SK-N-SH treated with all-trans-retinoic acid at 6 μM for 48 hours (cell line): ENCODE results near the gene PDZD4.

ENCODE experiments used
- ATAC-seq: fragments of 200-7000 bp; cut with Tn5 transposase; 3 replicates; pipeline ENCODE4 v1.9.1; 2020; ENCODE audit warnings: mild to moderate bottlenecking, moderate library complexity
- ARNTL ChIP-seq: fragments of 450-650 bp; formaldehyde crosslinking; IDR thresholded peaks from 2 replicates; pipeline ENCODE4 v1.5.0; 2020; ENCODE audit warnings: low read depth, mild to moderate bottlenecking, moderate library complexity, borderline replicate concordance
- BACH2 ChIP-seq: fragments of 250-450 bp; sonication (Bioruptor Pico); IDR thresholded peaks from 2 replicates; pipeline ENCODE4 v1.9.0; 2021; ENCODE audit warnings: mild to moderate bottlenecking, borderline replicate concordance
- CREB5 ChIP-seq: fragments of 250-450 bp; sonication (Bioruptor Pico); IDR thresholded peaks from 2 replicates; pipeline ENCODE4 v1.5.1; 2020; ENCODE audit warnings: low read depth, mild to moderate bottlenecking, moderate library complexity
- CSDC2 ChIP-seq: fragments of 250-450 bp; sonication (Bioruptor Pico); IDR thresholded peaks from 2 replicates; pipeline ENCODE4 v1.5.0; 2020; ENCODE audit warnings: mild to moderate bottlenecking, moderate library complexity
- ESRRG ChIP-seq: fragments of 250-450 bp; sonication (Bioruptor Pico); IDR thresholded peaks from 2 replicates; pipeline ENCODE4 v1.6.1; 2021; ENCODE audit warnings: mild to moderate bottlenecking
- GLIS3 ChIP-seq: fragments of 250-450 bp; sonication (Bioruptor Pico); IDR thresholded peaks from 2 replicates; pipeline ENCODE4 v1.5.0; 2020; ENCODE audit warnings: mild to moderate bottlenecking, moderate library complexity
- ISL1 ChIP-seq: fragments of 250-450 bp; sonication (Bioruptor Pico); IDR thresholded peaks from 2 replicates; pipeline ENCODE4 v2.1.2; 2022; ENCODE audit warnings: mild to moderate bottlenecking, moderate library complexity
- OSR1 ChIP-seq: fragments of 250-450 bp; sonication (Bioruptor Pico); IDR thresholded peaks from 2 replicates; pipeline ENCODE4 v1.8.0; 2022; ENCODE audit warnings: moderate library complexity, mild to moderate bottlenecking, inconsistent platforms
- POU6F1 ChIP-seq: fragments of 250-450 bp; sonication (Bioruptor Pico); IDR thresholded peaks from 2 replicates; pipeline ENCODE4 v1.8.0; 2021; ENCODE audit warnings: low read depth, mild to moderate bottlenecking, moderate library complexity, borderline replicate concordance
- PPARA ChIP-seq: fragments of 250-450 bp; sonication (Bioruptor Pico); IDR thresholded peaks from 2 replicates; pipeline ENCODE4 v1.5.0; 2020; ENCODE audit warnings: mild to moderate bottlenecking, borderline replicate concordance
- RARB ChIP-seq: fragments of 250-450 bp; sonication (Bioruptor Pico); IDR thresholded peaks from 2 replicates; pipeline ENCODE4 v1.8.0; 2021; ENCODE audit warnings: mild to moderate bottlenecking, moderate library complexity
- SNAI2 ChIP-seq: fragments of 250-450 bp; sonication (Bioruptor Pico); IDR thresholded peaks from 2 replicates; pipeline ENCODE4 v1.5.0; 2020; ENCODE audit warnings: mild to moderate bottlenecking, moderate library complexity
- TCF4 ChIP-seq: fragments of 250-450 bp; sonication (Bioruptor Pico); IDR thresholded peaks from 2 replicates; pipeline ENCODE4 v1.8.0; 2021; ENCODE audit warnings: mild to moderate bottlenecking, moderate library complexity, borderline replicate concordance
- TOX ChIP-seq: fragments of 250-450 bp; sonication (Bioruptor Pico); IDR thresholded peaks from 2 replicates; pipeline ENCODE4 v1.8.0; 2021; ENCODE audit warnings: mild to moderate bottlenecking, moderate library complexity, borderline replicate concordance
- TSHZ2 ChIP-seq: fragments of 250-450 bp; sonication (Bioruptor Pico); IDR thresholded peaks from 2 replicates; pipeline ENCODE4 v1.5.0; 2020; ENCODE audit warnings: mild to moderate bottlenecking, moderate library complexity
- ZC3H10 ChIP-seq: fragments of 250-450 bp; sonication (Bioruptor Pico); IDR thresholded peaks from 2 replicates; pipeline ENCODE4 v1.5.1; 2021; ENCODE audit warnings: mild to moderate bottlenecking, moderate library complexity
- ZFP3 ChIP-seq: fragments of 250-450 bp; sonication (Bioruptor Pico); IDR thresholded peaks from 2 replicates; pipeline ENCODE4 v1.5.0; 2020; ENCODE audit warnings: mild to moderate bottlenecking, moderate library complexity
- ZFP30 ChIP-seq: fragments of 450-650 bp; formaldehyde crosslinking; IDR thresholded peaks from 2 replicates; pipeline ENCODE4 v1.5.0; 2022; ENCODE audit warnings: mild to moderate bottlenecking, moderate library complexity
- ZNF565 ChIP-seq: fragments of 450-650 bp; formaldehyde crosslinking; conservative IDR thresholded peaks from 2 replicates; pipeline ENCODE4 v1.5.0; 2020; ENCODE audit warnings: low read depth, mild to moderate bottlenecking, moderate library complexity
- ZNF70 ChIP-seq: fragments of 450-650 bp; formaldehyde crosslinking; IDR thresholded peaks from 2 replicates; pipeline ENCODE4 v1.5.0; 2020; ENCODE audit warnings: mild to moderate bottlenecking, moderate library complexity
- ZNF8 ChIP-seq: fragments of 450-650 bp; formaldehyde crosslinking; IDR thresholded peaks from 2 replicates; pipeline ENCODE4 v1.5.0; 2020; ENCODE audit warnings: mild to moderate bottlenecking, moderate library complexity
- TF ChIP-seq, protein P1 (sequence below): fragments of 250-450 bp; sonication (Bioruptor Pico); IDR thresholded peaks from 2 replicates; pipeline ENCODE4 v1.5.1; 2021; ENCODE audit warnings: mild to moderate bottlenecking, moderate library complexity
- TF ChIP-seq, protein P2 (sequence below): fragments of 250-450 bp; sonication (Bioruptor Pico); IDR thresholded peaks from 2 replicates; pipeline ENCODE4 v1.8.0; 2020; ENCODE audit warnings: mild to moderate bottlenecking, moderate library complexity, borderline replicate concordance

The PDZD4 gene

GRCh38 chrX:153869473-153870287 is 39.3 kb upstream of the PDZD4 start:
- no peak for TF ChIP-seq POU6F1 (CRISPR knock-in tag)
- TF ChIP-seq RARB (CRISPR knock-in tag), result no peak
- no peak for TF ChIP-seq GLIS3
- TF ChIP-seq SNAI2 (CRISPR knock-in tag), result no peak
- no peak for TF ChIP-seq ZC3H10
- no peak for TF ChIP-seq TCF4
- no peak for TF ChIP-seq TOX (CRISPR knock-in tag)
- TF ChIP-seq BACH2 (CRISPR knock-in tag), result no peak
- no peak for TF ChIP-seq ZNF565
- no peak for TF ChIP-seq CSDC2
- no peak for TF ChIP-seq OSR1 (CRISPR knock-in tag)
- TF ChIP-seq ESRRG, result no peak
- TF ChIP-seq ZFP3 (CRISPR knock-in tag), result no peak
- TF ChIP-seq ZNF70, result no peak
- TF ChIP-seq ZNF8, result no peak
- no peak for TF ChIP-seq PPARA (CRISPR knock-in tag)
- no peak for TF ChIP-seq ISL1 (CRISPR knock-in tag)
- no peak for TF ChIP-seq ZFP30
- TF ChIP-seq, all 23 proteins: peak for 0
- no peak for ATAC-seq

DNA sequence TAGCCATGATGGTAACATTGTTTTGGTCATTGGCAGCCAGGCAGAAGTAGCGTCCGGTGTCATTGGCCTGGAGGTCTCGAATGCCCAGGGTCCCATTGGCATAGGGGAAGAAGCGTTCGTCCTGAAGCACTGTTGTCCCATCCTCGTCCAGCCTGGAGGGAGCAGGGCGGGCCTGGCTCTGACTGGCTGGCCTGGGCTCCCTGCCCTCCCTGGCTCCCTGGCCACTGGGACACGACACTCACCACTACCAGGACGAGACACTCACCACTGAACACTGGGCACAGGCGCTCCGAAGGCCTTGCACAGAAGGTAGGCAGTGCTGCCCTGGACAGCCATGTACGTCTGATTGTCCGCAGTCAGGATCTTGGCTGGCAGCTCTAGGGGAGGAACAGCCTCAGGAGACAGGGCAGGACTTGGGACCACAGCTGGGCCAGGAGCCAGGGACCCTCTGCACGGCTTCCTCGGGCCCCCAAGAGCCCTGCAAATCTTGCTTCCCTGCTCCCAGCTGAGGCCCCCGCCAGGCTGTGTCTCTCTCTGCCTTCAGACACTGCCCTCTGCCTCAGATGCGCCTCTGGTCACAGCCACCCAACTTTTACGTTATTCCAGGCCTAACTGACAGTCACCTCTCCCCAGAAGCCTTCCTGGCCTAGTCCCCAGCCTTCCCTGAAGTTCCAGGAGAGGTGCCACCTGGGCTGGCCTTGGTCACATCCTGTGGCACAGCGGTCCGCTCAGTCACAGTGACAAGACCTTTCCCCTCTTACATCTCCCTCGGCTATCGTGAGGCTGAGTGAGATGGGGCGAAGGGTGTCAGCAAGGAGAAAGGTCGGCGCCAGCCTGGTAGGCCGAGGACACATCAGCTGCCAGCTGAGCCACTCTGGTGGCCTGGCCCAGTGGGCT is 38.5 kb upstream of the PDZD4 start:
- no peak for ATAC-seq
- TF ChIP-seq TSHZ2 (CRISPR knock-in tag), result no peak
- no peak for TF ChIP-seq ZFP3 (CRISPR knock-in tag)
- no peak for TF ChIP-seq TCF4
- TF ChIP-seq ZFP30, result no peak
- TF ChIP-seq ZNF70, result no peak
- no peak for TF ChIP-seq ZNF8
- TF ChIP-seq, protein P1, sequence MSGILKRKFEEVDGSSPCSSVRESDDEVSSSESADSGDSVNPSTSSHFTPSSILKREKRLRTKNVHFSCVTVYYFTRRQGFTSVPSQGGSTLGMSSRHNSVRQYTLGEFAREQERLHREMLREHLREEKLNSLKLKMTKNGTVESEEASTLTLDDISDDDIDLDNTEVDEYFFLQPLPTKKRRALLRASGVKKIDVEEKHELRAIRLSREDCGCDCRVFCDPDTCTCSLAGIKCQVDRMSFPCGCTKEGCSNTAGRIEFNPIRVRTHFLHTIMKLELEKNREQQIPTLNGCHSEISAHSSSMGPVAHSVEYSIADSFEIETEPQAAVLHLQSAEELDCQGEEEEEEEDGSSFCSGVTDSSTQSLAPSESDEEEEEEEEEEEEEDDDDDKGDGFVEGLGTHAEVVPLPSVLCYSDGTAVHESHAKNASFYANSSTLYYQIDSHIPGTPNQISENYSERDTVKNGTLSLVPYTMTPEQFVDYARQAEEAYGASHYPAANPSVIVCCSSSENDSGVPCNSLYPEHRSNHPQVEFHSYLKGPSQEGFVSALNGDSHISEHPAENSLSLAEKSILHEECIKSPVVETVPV, result no peak
- no peak for TF ChIP-seq OSR1 (CRISPR knock-in tag)
- TF ChIP-seq CREB5 (CRISPR knock-in tag), result no peak
- no peak for TF ChIP-seq TOX (CRISPR knock-in tag)
- TF ChIP-seq ZNF565, result no peak
- TF ChIP-seq ARNTL (CRISPR knock-in tag), result no peak
- no peak for TF ChIP-seq ZC3H10
- no peak for TF ChIP-seq POU6F1 (CRISPR knock-in tag)
- TF ChIP-seq ISL1 (CRISPR knock-in tag), result no peak
- no peak for TF ChIP-seq BACH2 (CRISPR knock-in tag)
- no peak for TF ChIP-seq SNAI2 (CRISPR knock-in tag)
- no peak for TF ChIP-seq ESRRG
- TF ChIP-seq, protein P2, sequence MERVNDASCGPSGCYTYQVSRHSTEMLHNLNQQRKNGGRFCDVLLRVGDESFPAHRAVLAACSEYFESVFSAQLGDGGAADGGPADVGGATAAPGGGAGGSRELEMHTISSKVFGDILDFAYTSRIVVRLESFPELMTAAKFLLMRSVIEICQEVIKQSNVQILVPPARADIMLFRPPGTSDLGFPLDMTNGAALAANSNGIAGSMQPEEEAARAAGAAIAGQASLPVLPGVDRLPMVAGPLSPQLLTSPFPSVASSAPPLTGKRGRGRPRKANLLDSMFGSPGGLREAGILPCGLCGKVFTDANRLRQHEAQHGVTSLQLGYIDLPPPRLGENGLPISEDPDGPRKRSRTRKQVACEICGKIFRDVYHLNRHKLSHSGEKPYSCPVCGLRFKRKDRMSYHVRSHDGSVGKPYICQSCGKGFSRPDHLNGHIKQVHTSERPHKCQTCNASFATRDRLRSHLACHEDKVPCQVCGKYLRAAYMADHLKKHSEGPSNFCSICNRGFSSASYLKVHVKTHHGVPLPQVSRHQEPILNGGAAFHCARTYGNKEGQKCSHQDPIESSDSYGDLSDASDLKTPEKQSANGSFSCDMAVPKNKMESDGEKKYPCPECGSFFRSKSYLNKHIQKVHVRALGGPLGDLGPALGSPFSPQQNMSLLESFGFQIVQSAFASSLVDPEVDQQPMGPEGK (CRISPR knock-in tag), result no peak
